AG04450 (cell line): Measurements from ENCODE around the gene COL5A2. TPM values are rescaled to one million over a fixed set of nuclear protein-coding genes. Genes with fewer than 3 reads are reported as not detected.

Experiments
- CTCF ChIA-PET: fragments of 300-600, 350-600 bp; formaldehyde crosslinking; extraction: SDS; loops from one replicate; lab custom pipeline; 2022; ENCODE audit warnings: antibody characterized with exemption, inconsistent platforms; lab: Charles Lee
- POLR2A ChIA-PET: fragments of 350-600 bp; formaldehyde crosslinking; extraction: SDS; loops from one replicate; lab custom pipeline; 2021; ENCODE audit warnings: antibody characterized with exemption, inconsistent platforms; lab: Yijun Ruan, JAX
- DNase-seq: peaks from one replicate; pipeline ENCODE4 v3.0.0-alpha.2; 2011; ENCODE audit warnings: low read depth, low spot score
- H3K27ac ChIP-seq: one replicate; pipeline ENCODE4 v1.5.1; 2012; ENCODE audit warnings: low read depth, low read length, control low read depth
- H3K27me3 ChIP-seq: one replicate; pipeline ENCODE4 v1.6.0; 2012; ENCODE audit warnings: low read length; ENCODE audit not compliant: control insufficient read depth, insufficient read depth
- H3K4me3 ChIP-seq: 2 replicates; pipeline ENCODE4 v1.5.1; 2011; ENCODE audit warnings: mild to moderate bottlenecking, low read depth, low read length, control low read depth
- H3K9me3 ChIP-seq: 2 replicates; pipeline ENCODE4 v1.5.1; 2012; ENCODE audit warnings: low read length; ENCODE audit not compliant: control insufficient read depth, insufficient read depth
- CTCF ChIP-seq: IDR thresholded peaks from 2 replicates; pipeline ENCODE4 v1.5.1; 2011; ENCODE audit warnings: low read depth, low read length, control low read depth, inconsistent platforms
- polyA plus RNA-seq: library from polyadenylated mRNA; depleted of rRNA; stranded (reverse); fragments of >200 nt; gene quantifications from 2 replicates; pipeline ENCODE4 v1.2.3, GENCODE V29; 2011

The COL5A2 gene
- polyA plus RNA-seq, 1 experiment, result 305 TPM

DNA sequence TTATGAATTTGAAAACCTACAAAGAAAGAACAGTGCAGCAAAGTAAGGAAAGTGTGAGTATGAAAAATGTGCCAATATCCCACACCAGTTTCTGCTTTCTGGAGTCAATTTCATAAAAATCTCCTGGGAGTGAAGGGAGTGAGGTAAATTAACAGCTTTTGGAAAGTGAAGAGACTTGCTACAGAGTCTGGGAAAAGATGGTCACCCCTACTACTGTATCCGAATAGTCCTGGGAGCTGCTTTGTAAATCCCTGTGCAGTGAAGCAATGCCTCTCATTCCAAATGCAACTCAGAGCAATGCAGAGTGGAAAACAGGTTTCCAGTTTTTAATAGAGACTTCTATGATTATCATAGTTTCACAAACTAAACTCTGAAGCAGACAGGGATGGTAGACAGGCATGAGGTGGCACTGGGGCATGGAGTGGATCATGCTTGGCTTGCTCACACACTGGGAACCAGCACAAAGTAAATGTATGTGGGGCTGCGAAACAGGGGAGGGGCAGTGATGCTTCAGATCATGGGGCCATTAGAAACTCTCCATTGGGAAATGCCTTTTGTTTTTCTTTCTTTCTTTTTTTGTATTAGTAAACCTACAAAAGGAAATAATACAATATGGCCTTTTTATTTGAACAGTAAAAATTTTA lies 10.6 kb downstream of the COL5A2 start:
- Histone ChIP-seq H3K4me3 (no peak overlapping the region), H3K9me3 (no peaks in the 10 kb centered on the region), H3K27me3 (no peaks in the 10 kb centered on the region), H3K27ac (no peak overlapping the region)
- CTCF ChIA-PET, result interaction anchor here (0.7 to 3.9 kb wide), 5 partner anchors 8 to 117 kb away, joined by 3 to 13 read pairs (median 3); no protein-coding TSS in a partner anchor
- TF ChIP-seq CTCF, result no peak
- POLR2A ChIA-PET, result no interaction called here
- no peak for DNase-seq

- Histone ChIP-seq H3K27ac (no peak overlapping the region), H3K27me3 (no peaks in the 10 kb centered on the region), H3K9me3 (no peaks in the 10 kb centered on the region), H3K4me3 (no peak overlapping the region)
- ChIA-PET CTCF (interaction anchor here (0.7 to 3.9 kb wide), 2 partner anchors 13 to 1599 kb away, joined by 3 to 13 read pairs; no protein-coding TSS in a partner anchor), POLR2A (no interaction called here)
- no peak for TF ChIP-seq CTCF
- DNase-seq, result no peak
Observed at GRCh38 chr2:189165656-189166380, 13.7 kb downstream of the COL5A2 start.

GRCh38 chr2:189164746-189165145 lies 14.8 kb downstream of the COL5A2 start:
- no peak overlapping the region for H3K27ac ChIP-seq
- ChIA-PET CTCF (interaction anchor here (1.1 kb wide), 1 partner anchor 13 kb away, joined by 3 read pairs; no protein-coding TSS in a partner anchor), POLR2A (interaction anchor here (0.8 kb wide), 1 partner anchor 46 kb away, joined by 3 read pairs; no protein-coding TSS in a partner anchor)
- no peaks in the 10 kb centered on the region for H3K9me3 ChIP-seq
- no peaks in the 10 kb centered on the region for H3K27me3 ChIP-seq
- H3K4me3 ChIP-seq, result no peak overlapping the region
- no peak for DNase-seq
- no peak for TF ChIP-seq CTCF

DNA sequence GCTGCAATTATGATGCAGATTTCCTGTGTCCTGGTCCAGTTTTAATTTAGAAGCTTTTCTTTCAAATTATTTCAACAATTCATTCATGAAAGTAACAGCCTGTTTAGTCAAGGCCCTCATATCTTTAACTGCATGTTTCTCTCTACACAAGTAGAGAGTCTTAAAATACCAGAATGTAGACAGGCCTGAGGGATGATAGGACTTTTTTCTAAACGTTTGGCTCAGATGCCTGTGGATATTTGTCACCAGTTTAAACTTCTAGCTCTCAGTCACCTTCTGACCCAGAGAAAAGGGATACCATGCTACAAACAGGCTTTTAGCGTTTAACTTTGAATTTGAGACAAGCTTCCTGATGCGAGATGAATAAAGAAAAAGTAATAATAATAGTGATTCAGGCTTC lies 15.7 kb downstream of the COL5A2 start:
- H3K9me3 ChIP-seq, result no peaks in the 10 kb centered on the region
- CTCF ChIA-PET, result interaction anchor here (0.5 to 1.1 kb wide), 4 partner anchors 9 to 232 kb away, joined by 3 read pairs; no protein-coding TSS in a partner anchor
- DNase-seq, result no peak
- no peak overlapping the region for H3K4me3 ChIP-seq
- POLR2A ChIA-PET, result interaction anchor here (0.8 to 1.2 kb wide), 2 partner anchors 10 to 47 kb away, joined by 3 to 4 read pairs; no protein-coding TSS in a partner anchor
- no peak for TF ChIP-seq CTCF
- H3K27me3 ChIP-seq, result no peaks in the 10 kb centered on the region
- H3K27ac ChIP-seq, result no peak overlapping the region

DNA sequence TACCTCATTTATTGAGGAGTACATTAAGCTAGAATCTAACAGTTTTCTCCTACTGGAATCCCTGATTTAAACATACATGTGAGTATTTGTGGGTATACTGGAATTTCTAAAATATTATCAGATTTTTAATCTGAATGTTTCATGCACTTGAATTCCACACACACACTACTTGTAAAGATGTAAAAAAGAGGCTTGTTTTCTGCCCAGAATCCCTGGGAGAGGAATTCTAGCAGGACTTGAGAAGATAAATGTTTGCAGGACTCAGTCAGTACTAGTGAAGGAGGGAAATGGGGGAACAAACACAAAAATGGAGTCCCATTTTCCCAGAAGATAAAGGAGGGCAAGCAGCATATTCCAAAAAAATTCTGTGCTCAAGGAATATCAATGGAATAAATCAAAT lies 17.0 kb downstream of the COL5A2 start:
- no peak for DNase-seq
- no peak for TF ChIP-seq CTCF
- POLR2A ChIA-PET, result no interaction called here
- H3K4me3 ChIP-seq, result no peak overlapping the region
- no peaks in the 10 kb centered on the region for H3K9me3 ChIP-seq
- CTCF ChIA-PET, result no interaction called here
- no peaks in the 10 kb centered on the region for H3K27me3 ChIP-seq
- H3K27ac ChIP-seq, result no peak overlapping the region
